Stimulated activated effector memory CD8-positive, alpha-beta T cell treated with anti-CD3 and anti-CD28 coated beads, Interleukin-12 subunit alpha, Interleukin-12 subunit beta, amount 100 ng/mL, for 72 hours (primary cell): Measurements from ENCODE around the gene MACROD1.
"Not testable (repeated sequence)": the region's sequence is repeated elsewhere in the genome, so short reads cannot be mapped to it uniquely, and the experiment has no call there.

Source experiments
- ATAC-seq: fragments of 150-1000 bp; cut with Tn5 transposase; 2 replicates; pipeline ENCODE4 v1.10.0; 2021
- DNase-seq, 2 donors: peaks; one replicate each; pipeline ENCODE4 v3.0.0; 2021 to 2022; ENCODE audit warnings: low spot score in 2 of 2
- H3K27ac Mint-ChIP-seq: one replicate; pipeline ENCODE4 v1.8.0; 2022; ENCODE audit warnings: mild to moderate bottlenecking, mixed read lengths
- H3K36me3 Mint-ChIP-seq: one replicate; pipeline ENCODE4 v1.8.0; 2022; ENCODE audit warnings: mild to moderate bottlenecking, mixed read lengths
- H3K4me1 Mint-ChIP-seq: one replicate; pipeline ENCODE4 v1.8.0; 2022; ENCODE audit warnings: mixed read lengths
- H3K4me3 Mint-ChIP-seq: one replicate; pipeline ENCODE4 v1.8.0; 2022; ENCODE audit warnings: mild to moderate bottlenecking, mixed read lengths
- H3K9me3 Mint-ChIP-seq: one replicate; pipeline ENCODE4 v1.8.0; 2022; ENCODE audit warnings: mixed read lengths

The MACROD1 gene

DNA sequence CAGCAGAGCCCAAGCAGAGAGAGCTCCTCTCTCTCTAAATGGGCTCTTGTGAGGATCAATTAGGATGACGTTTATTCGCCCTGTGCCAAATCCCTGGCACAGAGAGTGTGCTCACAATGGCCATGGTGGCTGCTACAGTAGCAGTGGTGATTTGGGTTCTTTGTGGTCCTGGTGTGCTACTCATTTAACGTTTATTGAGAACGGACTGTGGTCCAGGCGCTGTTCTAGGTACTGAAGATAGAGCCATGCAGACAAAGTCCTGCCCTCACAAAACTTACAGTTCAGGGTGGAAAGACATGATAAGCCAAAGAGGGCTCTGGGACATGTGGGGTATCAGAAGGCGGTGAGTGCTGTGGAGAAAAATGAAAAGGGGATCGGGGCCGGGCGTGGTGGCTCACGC is 174.4 kb downstream of the MACROD1 start:
- Mint-ChIP-seq H3K4me1 (peaks cover 46% of the 10 kb centered on the region), H3K36me3 (peaks cover 86% of the 10 kb centered on the region), H3K27ac (peak overlapping the region; percentile 26), H3K9me3 (no peaks in the 10 kb centered on the region), H3K4me3 (no peak overlapping the region)
- ATAC-seq (no peak), DNase-seq (no peak)

GRCh38 chr11:63986932-63987513 is 178.9 kb downstream of the MACROD1 start:
- DNase-seq = no peak
- no peak overlapping the region for H3K27ac Mint-ChIP-seq
- H3K9me3 Mint-ChIP-seq = no peaks in the 10 kb centered on the region
- H3K4me1 Mint-ChIP-seq = peaks cover 39% of the 10 kb centered on the region
- ATAC-seq = no peak
- peak overlapping the region; percentile 98 for H3K4me3 Mint-ChIP-seq
- H3K36me3 Mint-ChIP-seq = peaks cover 63% of the 10 kb centered on the region

DNA sequence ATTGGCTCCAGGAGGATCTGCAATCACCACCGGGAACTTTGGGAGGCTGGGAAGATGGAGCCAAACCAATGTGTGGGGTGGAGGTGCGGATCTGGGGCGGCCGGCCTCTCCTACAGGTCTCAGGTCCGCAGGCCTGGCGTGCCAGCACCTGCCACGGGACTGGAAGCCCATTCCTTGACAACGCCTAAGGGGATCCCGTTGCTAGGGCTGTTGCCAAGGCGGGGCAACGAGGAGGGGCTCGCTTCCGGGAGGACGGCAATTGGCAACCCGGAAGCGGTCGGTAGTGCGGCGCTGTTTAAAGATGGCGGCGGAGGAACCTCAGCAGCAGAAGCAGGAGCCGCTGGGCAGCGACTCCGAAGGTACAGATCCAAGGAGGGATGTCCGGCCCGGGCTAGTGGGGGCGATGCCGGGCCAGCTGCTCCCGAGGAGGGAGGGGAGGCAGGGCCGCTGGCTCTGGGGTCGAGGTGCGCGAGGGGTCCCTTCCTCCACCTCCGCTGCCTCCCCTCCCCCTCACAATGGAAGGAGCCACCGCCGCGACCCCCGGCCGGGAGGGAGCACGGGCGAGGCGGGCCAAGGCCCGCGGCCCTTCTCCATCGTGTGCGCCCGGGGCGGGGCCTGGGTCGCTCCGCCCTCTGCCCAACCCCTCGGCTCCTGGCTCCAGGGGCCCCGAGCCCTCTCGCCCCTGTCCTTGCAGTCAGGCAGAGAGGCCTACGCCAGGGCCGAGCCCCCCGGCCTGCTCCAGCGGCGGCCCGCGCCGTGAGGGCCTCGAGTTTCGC is 179.6 kb downstream of the MACROD1 start, which contains the start of gene OTUB1:
Gene OTUB1, plus strand, starts transcription at position 283 of the 776 bp plus-strand sequence. Its CDS starts 19 bp downstream, at position 302.
- peaks cover 32% of the 10 kb centered on the region for H3K4me1 Mint-ChIP-seq

GRCh38 chr11:63985812-63986155 is 180.1 kb downstream of the MACROD1 start:
- Mint-ChIP-seq H3K27ac (peak overlapping the region; percentile 99), H3K4me1 (peaks cover 28% of the 10 kb centered on the region), H3K36me3 (peaks cover 51% of the 10 kb centered on the region), H3K4me3 (peak overlapping the region; percentile 98), H3K9me3 (no peaks in the 10 kb centered on the region)
- DNase-seq = peak; percentile 58 to 83
- ATAC-seq = peak; percentile 89

More for the DNA sequence above, 179.6 kb downstream of the MACROD1 start, which contains the start of gene OTUB1:
- H3K27ac Mint-ChIP-seq = peak within 1 kb of the TSS; percentile 99
- peak within 1 kb of the TSS; percentile 98 for H3K4me3 Mint-ChIP-seq
- H3K36me3 Mint-ChIP-seq = peaks cover 57% of the 10 kb centered on the region
- DNase-seq = peak; percentile 70 to 90
- peak; percentile 95 for ATAC-seq
- H3K9me3 Mint-ChIP-seq = no peaks in the 10 kb centered on the region

DNA sequence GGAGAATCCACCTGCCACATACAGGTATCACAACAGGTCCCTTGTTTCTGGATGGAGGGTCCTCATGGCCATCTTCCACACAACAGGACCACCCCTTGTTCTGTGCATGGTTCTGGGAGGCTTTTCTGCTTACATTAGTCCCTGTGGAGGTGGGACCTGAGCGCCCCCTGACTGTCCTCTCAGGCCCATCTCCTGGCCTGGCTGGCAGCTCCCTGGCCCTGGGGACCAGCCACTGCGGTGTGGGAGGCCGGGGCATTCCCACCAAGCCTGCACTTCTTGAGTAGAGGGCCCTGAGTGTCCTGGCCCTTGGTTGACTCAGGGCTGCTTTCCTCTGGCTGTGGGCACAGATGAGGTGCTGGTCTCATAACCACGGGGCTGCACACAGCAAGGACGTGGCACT is 186.5 kb downstream of the MACROD1 start:
- ATAC-seq (no peak), DNase-seq (no peak)
- no peak overlapping the region for H3K4me3 Mint-ChIP-seq
- no peaks in the 10 kb centered on the region for H3K9me3 Mint-ChIP-seq
- peak overlapping the region; percentile 58 for H3K27ac Mint-ChIP-seq
- H3K36me3 Mint-ChIP-seq = peaks cover 49% of the 10 kb centered on the region
- H3K4me1 Mint-ChIP-seq = peaks cover 21% of the 10 kb centered on the region

- DNase-seq = no peak
- H3K27ac Mint-ChIP-seq = peak overlapping the region; percentile 65
Observed at GRCh38 chr11:63978551-63979239, 187.2 kb downstream of the MACROD1 start.

DNA sequence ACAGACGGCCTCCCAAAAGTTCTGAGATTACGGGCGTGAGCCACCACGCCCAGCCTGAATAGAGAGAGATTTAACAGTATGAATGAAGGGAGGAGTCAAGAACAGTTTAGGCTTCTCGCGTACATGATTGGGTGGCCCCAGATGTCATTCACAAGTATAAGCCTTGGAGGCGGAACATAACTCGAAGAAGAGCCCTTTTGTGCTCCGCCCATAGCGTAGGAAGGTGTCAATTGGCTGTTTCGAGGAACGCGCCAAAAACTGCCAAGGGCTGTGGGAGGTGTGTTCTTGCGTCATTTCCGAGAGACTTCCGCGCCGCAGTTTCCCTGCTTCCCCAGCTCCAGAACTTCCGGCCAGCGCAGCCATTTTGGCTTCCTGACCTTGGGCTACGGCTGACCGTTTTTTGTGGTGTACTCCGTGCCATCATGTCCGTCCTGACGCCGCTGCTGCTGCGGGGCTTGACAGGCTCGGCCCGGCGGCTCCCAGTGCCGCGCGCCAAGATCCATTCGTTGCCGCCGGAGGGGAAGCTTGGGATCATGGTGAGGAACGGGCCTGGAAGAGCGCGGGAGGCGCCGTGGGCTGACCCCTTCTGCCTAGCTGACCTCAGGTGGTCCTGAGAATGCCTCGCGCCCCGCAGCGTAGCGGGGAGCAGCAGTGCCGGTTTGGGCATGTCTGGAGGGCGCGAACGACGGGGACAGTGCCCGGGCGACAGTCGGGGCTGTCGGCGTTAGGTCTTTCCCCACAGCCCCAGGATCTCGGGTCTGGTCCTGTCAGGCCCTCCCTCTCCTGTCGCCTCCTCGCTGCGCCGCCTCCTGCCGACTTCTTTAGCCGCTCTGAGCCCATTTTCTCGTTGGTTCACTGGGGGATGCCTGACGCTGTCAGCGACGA is 191.4 kb downstream of the MACROD1 start, which contains the start of gene COX8A:
Gene COX8A, plus strand, starts transcription at position 362 of the 885 bp plus-strand sequence. Its CDS starts 61 bp downstream, at position 423.
- peak; percentile 98 for ATAC-seq
- Mint-ChIP-seq H3K4me3 (peak within 1 kb of the TSS; percentile 98), H3K27ac (peak within 1 kb of the TSS; percentile 98), H3K9me3 (no peaks in the 10 kb centered on the region), H3K4me1 (peaks cover 21% of the 10 kb centered on the region), H3K36me3 (peaks cover 56% of the 10 kb centered on the region)
- DNase-seq = peak; percentile 74 to 96

More at GRCh38 chr11:63978551-63979239, 187.2 kb downstream of the MACROD1 start:
- no peak overlapping the region for H3K4me3 Mint-ChIP-seq
- peaks cover 51% of the 10 kb centered on the region for H3K36me3 Mint-ChIP-seq
- no peaks in the 10 kb centered on the region for H3K9me3 Mint-ChIP-seq
- ATAC-seq = no peak
- peaks cover 21% of the 10 kb centered on the region for H3K4me1 Mint-ChIP-seq

DNA sequence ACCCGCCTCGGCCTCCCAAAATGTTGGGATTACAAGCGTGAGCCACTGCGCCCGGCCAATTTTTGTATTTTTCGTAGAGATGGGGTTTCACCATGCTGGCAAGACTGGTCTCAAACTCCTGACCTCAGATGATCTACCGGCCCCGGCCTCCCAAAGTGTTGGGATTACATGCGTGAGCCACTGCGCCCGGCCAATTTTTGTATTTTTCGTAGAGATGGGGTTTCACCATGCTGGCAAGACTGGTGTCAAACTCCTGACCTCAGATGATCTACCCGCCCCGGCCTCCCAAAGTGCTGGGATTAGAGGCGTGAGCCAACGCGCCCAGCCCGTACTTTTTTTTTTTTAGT is 192.0 kb downstream of the MACROD1 start:
- not testable (repeated sequence) for H3K9me3 Mint-ChIP-seq, ATAC-seq, DNase-seq
- Mint-ChIP-seq H3K36me3 (peaks cover 50% of the 10 kb centered on the region), H3K27ac (peak overlapping the region; percentile 98), H3K4me1 (peaks cover 20% of the 10 kb centered on the region), H3K4me3 (peak overlapping the region; percentile 98)

DNA sequence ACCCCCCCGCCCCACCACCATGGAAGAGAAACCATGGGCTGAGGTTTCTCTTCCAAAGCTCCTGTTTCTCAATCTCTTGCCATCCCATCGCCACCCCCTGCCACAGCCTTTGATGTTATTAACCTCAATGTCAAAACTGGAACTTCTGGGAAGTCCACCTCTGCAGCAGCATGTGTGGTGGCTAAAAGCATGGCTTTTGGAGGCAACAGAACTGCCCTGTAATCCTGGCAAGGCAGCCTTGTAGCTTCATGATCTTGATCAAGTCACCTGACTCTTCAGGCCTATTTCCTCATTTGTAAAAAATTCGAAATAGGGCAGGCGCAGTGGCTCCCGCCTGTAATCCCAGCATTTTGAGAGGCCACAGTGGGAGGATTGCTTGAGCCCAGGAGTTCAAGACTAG is 195.0 kb downstream of the MACROD1 start:
- Mint-ChIP-seq H3K27ac (no peak overlapping the region), H3K9me3 (no peaks in the 10 kb centered on the region), H3K4me3 (no peak overlapping the region), H3K36me3 (peaks cover 20% of the 10 kb centered on the region), H3K4me1 (peaks cover 5% of the 10 kb centered on the region)
- DNase-seq (no peak), ATAC-seq (no peak)

DNA sequence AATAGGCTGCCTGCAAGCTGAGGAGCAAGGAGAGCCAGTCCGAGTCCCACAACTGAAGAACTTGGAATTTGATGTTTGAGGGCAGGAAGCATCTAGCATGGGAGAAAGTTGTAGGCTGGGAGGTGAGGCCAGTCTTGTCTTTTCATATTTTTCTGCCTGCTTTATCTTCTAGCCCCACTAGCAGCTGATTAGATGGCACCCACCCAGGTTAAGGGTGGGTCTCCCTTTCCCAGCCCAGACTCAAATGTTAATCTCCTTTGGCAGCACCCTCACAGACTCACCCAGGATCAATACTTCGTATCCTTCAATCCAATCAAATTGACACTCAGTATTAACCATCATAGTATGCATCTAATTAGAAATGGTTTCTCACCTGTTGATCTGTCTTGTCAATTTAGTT is 196.5 kb downstream of the MACROD1 start:
- DNase-seq (no peak), ATAC-seq (no peak)
- no peaks in the 10 kb centered on the region for H3K9me3 Mint-ChIP-seq
- H3K27ac Mint-ChIP-seq = no peak overlapping the region
- no peak overlapping the region for H3K4me3 Mint-ChIP-seq
- peaks cover 8% of the 10 kb centered on the region for H3K36me3 Mint-ChIP-seq
- H3K4me1 Mint-ChIP-seq = no peaks in the 10 kb centered on the region

- peaks cover 5% of the 10 kb centered on the region for H3K36me3 Mint-ChIP-seq
- H3K4me3 Mint-ChIP-seq = no peak overlapping the region
- ATAC-seq (no peak), DNase-seq (no peak)
- no peak overlapping the region for H3K27ac Mint-ChIP-seq
- H3K9me3 Mint-ChIP-seq = no peaks in the 10 kb centered on the region
- peaks cover 10% of the 10 kb centered on the region for H3K4me1 Mint-ChIP-seq
Observed at GRCh38 chr11:63966444-63966843, 199.5 kb downstream of the MACROD1 start.

DNA sequence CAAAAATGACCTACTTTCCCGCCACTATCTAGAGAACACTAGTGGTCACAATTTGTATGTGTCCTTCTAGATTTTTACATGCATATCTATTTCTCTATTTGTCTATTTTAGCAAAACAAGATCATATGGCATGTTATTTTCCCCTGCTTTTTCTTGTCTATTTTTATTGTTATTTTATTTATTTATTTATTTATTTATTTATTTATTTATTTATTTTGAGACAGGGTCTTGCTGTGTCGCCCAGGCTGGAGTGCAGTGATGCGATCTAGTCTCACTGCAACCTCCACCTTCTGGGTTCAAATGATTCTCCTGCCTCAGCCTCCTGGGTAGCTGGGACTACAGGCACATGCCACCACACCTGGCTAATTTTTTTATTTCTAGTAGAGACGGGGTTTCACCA is 202.0 kb downstream of the MACROD1 start:
- H3K4me1 Mint-ChIP-seq = peaks cover 30% of the 10 kb centered on the region
- H3K9me3 Mint-ChIP-seq, H3K4me3 Mint-ChIP-seq, DNase-seq, ATAC-seq, H3K27ac Mint-ChIP-seq: not testable (repeated sequence)
- peaks cover 12% of the 10 kb centered on the region for H3K36me3 Mint-ChIP-seq

DNA sequence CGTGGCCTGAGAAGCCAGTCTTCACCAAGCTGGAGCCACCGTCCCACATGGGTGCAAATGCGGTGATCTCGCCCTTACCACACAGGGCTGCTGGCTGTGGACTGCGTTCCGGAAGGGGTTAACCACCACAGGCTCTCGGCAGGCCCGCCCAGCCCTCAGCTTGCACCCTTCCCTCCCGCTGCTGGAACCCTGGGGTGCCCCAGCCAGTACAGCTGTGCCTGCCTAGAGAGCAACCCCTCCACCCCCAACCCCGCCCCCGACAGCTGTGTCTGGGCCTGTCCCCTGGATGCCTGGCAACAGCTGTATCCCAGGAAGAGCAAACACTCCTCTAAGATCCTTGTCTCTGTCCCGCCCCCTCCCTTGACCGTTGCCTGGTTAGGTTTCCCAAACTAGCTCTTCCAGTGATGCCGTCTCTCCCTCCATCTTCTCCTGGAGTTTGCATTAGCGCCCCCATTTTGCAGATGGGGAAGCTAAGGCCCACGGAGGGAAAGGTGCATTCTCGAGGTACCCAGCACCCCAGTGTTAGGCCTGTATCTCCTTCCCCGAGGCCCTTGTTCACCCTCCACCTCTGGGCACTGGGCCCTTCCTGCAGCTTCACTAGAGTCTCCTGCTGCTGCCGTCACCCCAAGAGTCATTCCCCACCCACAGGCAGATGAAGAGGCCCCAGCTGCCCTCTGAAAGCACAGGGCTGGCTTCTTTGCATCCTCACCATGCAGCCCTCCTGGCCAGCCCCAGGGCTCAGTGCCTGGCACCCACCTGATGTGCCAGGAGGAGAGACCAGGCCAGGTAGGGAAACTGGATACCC is 204.1 kb downstream of the MACROD1 start:
- H3K4me1 Mint-ChIP-seq = peaks cover 34% of the 10 kb centered on the region
- peaks cover 12% of the 10 kb centered on the region for H3K36me3 Mint-ChIP-seq
- ATAC-seq (peak; percentile 83), DNase-seq (no peak)
- no peaks in the 10 kb centered on the region for H3K9me3 Mint-ChIP-seq
- peak overlapping the region; percentile 76 for H3K27ac Mint-ChIP-seq
- peak overlapping the region; percentile 51 for H3K4me3 Mint-ChIP-seq

DNA sequence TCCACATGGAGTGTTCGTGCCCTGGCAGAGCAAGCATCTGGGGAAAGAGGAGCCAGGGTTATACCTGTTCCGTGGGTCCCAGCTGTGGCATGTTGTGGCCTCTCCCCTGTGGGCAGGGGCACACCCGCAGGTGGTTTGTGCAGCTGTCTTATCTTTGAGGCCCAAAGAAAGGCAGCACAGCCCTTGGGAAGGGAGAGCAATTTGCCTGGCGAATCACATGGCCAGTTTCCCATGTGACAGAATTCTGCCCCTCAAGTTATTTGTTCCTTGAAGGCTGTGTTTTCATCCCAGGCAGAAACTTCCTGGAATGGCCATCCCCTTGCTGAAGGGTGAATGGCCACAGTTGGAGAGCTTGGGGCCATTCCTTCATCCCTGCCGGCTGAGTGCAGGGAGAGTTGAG is 207.9 kb downstream of the MACROD1 start:
- ATAC-seq = no peak
- Mint-ChIP-seq H3K4me1 (peaks cover 42% of the 10 kb centered on the region), H3K9me3 (no peaks in the 10 kb centered on the region), H3K27ac (peak overlapping the region; percentile 61), H3K4me3 (no peak overlapping the region), H3K36me3 (peaks cover 50% of the 10 kb centered on the region)
- DNase-seq = no peak
